Forelimb muscle (tissue), 1 donor: ENCODE results near the gene PRKCE. TPM values are rescaled to one million over a fixed set of nuclear protein-coding genes. Genes with fewer than 3 reads are reported as not detected.
"Not testable (repeated sequence)": the region's sequence is repeated elsewhere in the genome, so short reads cannot be mapped to it uniquely, and the experiment has no call there.

Experiments
- DNase-seq: peaks from one replicate; pipeline ENCODE4 v3.0.0-alpha.2; 2013; ENCODE audit warnings: low read depth
- polyA plus RNA-seq: library from polyadenylated mRNA; unstranded; fragments of 120-200 nt; gene quantifications from one replicate; pipeline ENCODE4 v1.2.1, GENCODE V29; 2013; ENCODE audit not compliant: insufficient read length

Gene PRKCE
- polyA plus RNA-seq, 1 donor: 5.1 TPM

GRCh38 chr2:46216213-46216612 lies 564.7 kb downstream of the PRKCE start:
- DNase-seq: no peak

- not testable (repeated sequence) for DNase-seq
Measured at GRCh38 chr2:46223514-46223913, 572.0 kb downstream of the PRKCE start.

- no peak for DNase-seq
Measured at GRCh38 chr2:46225150-46225625, 573.7 kb downstream of the PRKCE start.

GRCh38 chr2:46225730-46226129 lies 574.3 kb downstream of the PRKCE start:
- no peak for DNase-seq

GRCh38 chr2:46226620-46227019 lies 575.1 kb downstream of the PRKCE start:
- DNase-seq: no peak

GRCh38 chr2:46227022-46227421 lies 575.5 kb downstream of the PRKCE start:
- DNase-seq: no peak

- no peak for DNase-seq
Measured at GRCh38 chr2:46227674-46228289, 576.3 kb downstream of the PRKCE start.

GRCh38 chr2:46229134-46230063 lies 577.9 kb downstream of the PRKCE start:
- no peak for DNase-seq

GRCh38 chr2:46230115-46230571 lies 578.7 kb downstream of the PRKCE start:
- no peak for DNase-seq

GRCh38 chr2:46230677-46231425 lies 579.4 kb downstream of the PRKCE start:
- DNase-seq: no peak

GRCh38 chr2:46231721-46232120 lies 580.2 kb downstream of the PRKCE start:
- no peak for DNase-seq

GRCh38 chr2:46232860-46233259 lies 581.4 kb downstream of the PRKCE start:
- DNase-seq: no peak

- DNase-seq: no peak
Measured at GRCh38 chr2:46236006-46236875, 584.8 kb downstream of the PRKCE start.

- DNase-seq: no peak
Measured at GRCh38 chr2:46236876-46237859, 585.7 kb downstream of the PRKCE start.

Other genes starting within 250 kb of the PRKCE start
- gene SRBD1, start 40.4 kb upstream of the PRKCE start, polyA plus RNA-seq: 9.2 TPM